PC-9 (cell line): Measurements from ENCODE around the gene PDE4D.

Experiments used
- CTCF ChIP-seq: fragments of 200-600 bp; sonication (generic); conservative IDR thresholded peaks from 2 replicates; pipeline ENCODE4 v1.6.1; 2017; ENCODE audit warnings: mixed run types, antibody characterized with exemption, mild to moderate bottlenecking, moderate library complexity
- EZH2 ChIP-seq: fragments of 200-600 bp; sonication (generic); IDR thresholded peaks from 2 replicates; pipeline ENCODE4 v1.8.0; 2017; ENCODE audit warnings: antibody characterized with exemption, low read depth

- no peak for TF ChIP-seq CTCF
- TF ChIP-seq EZH2 = no peak
Observed at GRCh38 chr5:59212596-59212995, 680.9 kb downstream of the PDE4D start.
